Retina (tissue), 1 donor: ENCODE results near the gene BRD9.
"Not testable (repeated sequence)": the region's sequence is repeated elsewhere in the genome, so short reads cannot be mapped to it uniquely, and the experiment has no call there.

Experiments used
- DNase-seq: peaks from one replicate; pipeline ENCODE4 v3.0.0-alpha.2; 2016

The BRD9 gene

DNA sequence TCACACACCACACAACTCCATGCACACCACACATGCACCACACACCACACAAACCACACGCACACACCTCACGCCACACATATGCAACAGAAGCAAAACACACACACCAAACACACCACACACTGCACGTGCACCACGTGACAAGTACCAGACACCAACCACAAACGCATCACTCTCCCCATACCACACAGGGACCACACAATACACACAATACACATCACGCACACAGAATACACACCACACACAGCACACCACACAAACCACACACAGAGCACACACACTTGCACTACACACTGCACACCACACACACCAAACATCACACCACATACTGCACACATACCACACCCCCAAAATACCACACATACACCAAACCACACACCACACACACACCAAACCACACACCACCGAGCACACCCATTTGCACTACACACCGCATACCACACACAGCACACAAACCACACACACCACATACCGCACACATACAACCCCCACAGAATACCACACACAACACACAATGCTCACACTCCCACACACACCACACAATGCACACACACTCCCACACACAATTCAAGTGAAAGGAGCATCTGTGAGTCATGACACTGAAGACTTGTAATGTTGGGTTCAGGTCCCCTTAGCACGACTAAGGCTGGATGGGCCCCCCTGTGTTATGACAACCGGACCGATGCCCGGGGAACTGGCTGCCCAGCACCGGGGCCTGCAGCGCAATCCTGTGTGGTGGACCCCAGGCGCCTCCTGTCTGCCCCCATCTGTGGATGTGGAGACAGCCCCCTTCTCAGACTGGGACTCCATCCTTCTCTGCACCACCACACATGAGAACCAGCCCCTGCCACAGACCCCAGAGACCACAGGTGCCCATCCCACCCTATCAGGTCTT, 35.8 kb downstream of the BRD9 start:
- no peak for DNase-seq

DNA sequence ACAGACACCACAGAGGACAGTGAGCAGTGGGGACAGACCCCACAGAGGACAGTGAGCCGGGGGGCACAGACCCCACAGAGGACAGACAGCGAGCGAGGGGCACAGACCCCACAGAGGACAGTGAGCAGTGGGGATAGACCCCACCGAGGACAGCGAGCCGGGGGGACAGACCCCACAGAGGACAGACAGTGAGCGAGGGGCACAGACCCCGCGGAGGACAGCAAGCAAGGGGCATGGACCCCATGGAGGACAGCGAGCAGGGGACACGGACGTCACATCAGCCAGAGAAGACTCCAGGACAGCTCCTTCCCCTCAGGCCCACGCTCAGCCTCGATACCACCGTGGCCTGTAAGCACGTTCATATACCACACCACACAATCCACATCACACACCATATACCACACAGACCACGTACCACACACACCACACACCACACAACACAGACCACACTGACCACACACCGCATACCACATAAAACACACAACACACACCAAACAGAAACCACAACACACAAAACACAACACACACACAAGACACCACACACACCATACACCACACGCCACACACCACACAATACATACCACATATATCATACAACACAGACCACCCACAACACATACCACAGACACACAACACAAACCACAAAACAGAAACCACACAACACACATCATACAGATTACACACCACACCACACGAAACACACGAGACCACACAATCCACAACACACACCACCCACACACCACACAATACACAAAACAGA, 36.6 kb downstream of the BRD9 start:
- DNase-seq = no peak

DNA sequence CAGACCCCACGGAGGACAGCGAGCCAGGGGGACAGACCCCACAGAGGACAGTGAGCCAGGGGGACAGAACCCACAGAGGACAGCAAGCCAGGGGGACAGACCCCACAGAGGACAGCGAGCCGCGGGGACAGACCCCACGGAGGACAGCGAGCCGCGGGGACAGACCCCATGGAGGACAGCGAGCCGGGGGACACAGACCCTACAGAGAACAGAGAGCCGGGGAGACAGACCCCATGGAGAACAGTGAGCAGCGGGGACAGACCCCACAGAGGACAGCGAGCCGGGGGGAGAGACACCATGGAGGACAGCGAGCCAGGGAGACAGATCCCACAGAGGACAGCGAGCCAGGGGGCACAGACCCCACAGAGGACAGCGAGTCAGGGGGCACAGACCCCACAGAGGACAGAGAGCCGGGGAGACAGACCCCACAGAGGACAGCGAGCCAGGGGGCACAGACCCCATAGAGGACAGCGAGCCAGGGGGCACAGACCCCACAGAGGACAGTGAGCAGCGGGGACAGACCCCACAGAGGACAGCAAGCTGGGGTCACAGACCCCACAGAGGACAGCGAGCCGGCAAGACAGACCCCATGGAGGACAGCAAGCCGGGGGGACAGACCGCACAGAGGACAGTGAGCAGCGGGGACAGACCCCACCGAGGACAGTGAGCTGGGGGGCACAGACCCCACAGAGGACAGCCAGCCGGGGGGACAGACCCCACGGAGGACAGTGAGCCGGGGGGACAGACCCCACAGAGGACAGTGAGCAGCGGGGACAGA, 37.4 kb downstream of the BRD9 start:
- no peak for DNase-seq

DNA sequence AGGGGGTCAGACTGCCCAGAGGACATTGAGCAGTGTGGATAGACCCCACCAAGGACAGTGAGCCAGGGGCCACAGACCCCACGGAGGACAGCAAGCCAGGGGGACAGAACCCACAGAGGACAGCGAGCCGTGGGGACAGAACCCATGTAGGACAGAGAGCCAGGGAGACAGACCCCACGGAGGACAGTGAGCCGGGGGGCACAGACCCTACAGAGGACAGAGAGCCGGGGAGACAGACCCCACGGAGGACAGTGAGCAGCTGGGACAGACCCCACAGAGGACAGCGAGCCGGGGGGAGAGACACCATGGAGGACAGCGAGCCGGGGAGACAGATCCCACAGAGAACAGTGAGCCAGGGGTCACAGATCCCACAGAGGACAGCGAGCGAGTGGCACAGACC, 38.4 kb downstream of the BRD9 start:
- no peak for DNase-seq

DNA sequence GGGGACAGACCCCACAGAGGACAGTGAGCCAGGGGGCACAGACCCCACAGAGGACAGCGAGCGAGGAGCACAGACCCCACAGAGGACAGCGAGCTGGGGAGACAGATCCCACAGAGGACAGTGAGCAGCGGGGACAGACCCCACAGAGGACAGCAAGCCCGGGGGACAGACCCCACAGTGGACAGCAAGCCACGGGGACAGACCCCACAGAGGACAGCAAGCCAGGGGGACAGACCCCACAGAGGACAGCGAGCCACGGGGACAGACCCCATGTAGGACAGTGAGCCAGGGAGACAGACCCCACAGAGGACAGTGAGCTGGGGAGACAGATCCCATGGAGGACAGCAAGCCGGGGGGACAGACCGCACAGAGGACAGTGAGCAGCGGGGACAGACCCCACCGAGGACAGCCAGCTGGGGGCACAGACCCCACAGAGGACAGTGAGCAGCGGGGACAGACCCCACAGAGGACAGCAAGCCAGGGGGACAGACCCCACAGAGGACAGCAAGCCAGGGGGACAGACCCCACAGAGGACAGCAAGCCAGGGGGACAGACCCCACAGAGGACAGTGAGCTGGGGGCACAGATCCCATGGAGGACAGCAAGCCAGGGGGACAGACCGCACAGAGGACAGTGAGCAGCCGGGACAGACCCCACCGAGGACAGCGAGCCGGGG, 39.0 kb downstream of the BRD9 start:
- not testable (repeated sequence) for DNase-seq

DNA sequence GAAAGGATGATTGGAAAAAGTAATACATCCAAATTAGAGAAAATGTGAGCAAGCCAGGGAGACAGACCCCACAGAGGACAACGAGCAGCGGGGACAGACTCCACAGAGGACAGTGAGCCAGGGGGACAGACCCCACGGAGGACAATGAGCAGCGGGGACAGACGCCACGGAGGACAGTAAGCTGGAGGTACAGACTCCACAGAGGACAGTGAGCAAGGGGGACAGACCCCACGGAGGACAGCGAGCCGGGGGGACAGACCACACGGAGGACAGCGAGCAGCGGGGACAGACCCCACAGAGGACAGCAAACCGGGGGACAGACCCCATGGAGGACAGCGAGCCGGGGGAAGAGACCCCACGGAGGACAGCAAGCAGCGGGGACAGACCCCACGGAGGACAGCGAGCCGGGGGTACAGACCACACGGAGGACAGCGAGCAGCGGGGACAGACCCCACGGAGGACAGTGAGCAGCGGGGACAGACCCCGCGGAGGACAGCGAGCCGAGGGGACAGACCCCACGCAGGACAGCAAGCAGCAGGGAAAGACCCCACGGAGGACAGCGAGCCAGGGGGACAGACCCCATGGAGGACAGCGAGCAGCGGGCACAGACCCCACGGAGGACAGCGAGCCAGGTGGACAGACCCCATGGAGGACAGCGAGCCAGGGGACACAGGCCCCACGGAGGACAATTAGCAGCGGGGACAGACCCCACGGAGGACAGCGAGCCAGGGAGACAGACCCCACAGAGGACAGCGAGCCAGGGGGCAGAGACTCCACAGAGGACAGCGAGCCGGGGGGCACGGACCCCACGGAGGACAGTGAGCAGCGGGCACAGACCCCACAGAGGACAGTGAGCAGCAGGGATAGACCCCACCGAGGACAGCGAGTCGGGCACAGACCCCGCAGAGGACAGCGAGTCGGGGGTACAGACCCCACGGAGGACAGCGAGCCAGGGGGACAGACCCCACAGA, 39.9 kb downstream of the BRD9 start:
- DNase-seq = no peak

- DNase-seq = no peak
Observed at GRCh38 chr5:852018-852417, 40.6 kb downstream of the BRD9 start.

- DNase-seq = no peak
Observed at GRCh38 chr5:851553-851952, 41.0 kb downstream of the BRD9 start.

- DNase-seq = no peak
Observed at GRCh38 chr5:851076-851475, 41.5 kb downstream of the BRD9 start.

GRCh38 chr5:850511-851006, 42.0 kb downstream of the BRD9 start, which contains the start of gene ZDHHC11:
Gene ZDHHC11 (minus strand): TSS chr5:850986. CDS start chr5:850602, 384 bp downstream.
- DNase-seq = peak; percentile 58

- DNase-seq = peak; percentile 72
Observed at GRCh38 chr5:849651-850301, 42.8 kb downstream of the BRD9 start.

DNA sequence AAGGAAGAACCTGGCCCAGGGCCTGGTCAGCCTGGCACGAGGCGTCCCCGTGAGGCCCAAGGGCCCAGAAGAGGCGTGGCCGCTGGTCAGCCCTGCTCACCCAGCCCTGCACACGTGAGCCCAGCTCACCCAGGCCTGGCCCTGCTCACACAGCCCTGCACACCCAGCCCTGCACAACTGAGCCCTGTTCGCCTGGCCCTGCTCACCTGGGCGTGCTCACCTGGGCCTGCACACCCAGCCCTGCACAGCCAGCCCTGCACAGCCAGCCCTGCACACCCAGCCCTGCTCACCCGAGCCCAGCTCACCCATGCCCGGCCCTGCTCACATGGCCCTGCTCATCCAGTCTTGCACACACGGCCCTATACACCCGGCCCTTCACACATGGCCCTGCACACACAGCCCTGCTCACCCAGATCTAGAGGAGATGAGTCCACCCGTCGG, 43.9 kb downstream of the BRD9 start:
- DNase-seq = no peak

DNA sequence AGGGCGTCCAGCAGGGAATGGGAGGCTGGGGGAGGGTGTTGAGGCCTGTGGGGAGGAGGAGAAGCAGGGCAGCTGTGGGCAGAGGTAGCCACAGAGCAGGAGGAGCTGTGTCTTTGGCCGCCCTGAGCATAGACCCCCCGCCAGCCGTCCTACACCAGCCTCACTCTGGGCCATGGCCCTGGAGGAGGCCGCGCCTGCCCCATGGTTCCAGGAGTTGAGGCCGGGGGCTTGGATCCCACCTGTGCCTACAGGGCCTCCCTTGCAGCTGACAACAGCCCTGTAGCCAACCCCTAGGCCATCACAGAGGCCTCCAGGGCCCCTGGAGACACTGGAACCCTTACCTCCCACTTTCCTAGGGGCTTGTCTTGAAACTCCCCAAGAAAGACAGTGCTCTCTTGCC, 44.9 kb downstream of the BRD9 start:
- DNase-seq = not testable (repeated sequence)

- not testable (repeated sequence) for DNase-seq
Observed at GRCh38 chr5:847212-847611, 45.4 kb downstream of the BRD9 start.

DNA sequence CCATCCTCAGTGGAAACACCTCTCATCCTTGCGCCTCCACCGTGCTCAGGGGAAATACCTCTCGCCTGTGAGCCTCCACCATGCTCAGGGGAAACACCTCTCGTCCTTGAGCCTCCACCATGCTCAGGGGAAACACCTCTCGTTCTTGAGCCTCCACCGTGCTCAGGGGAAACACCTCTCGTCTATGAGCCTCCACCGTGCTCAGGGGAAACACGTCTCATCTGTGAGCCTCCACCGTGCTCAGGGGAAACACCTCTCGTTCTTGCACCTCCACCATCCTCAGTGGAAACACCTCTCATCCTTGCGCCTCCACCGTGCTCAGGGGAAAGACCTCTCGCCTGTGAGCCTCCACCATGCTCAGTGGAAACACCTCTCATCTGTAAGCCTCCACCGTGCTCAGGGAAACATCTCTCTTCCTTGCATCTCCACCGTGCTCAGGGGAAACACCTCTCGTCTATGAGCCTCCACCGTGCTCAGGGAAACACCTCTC, 46.0 kb downstream of the BRD9 start:
- not testable (repeated sequence) for DNase-seq

GRCh38 chr5:845676-846601, 46.7 kb downstream of the BRD9 start:
- DNase-seq = not testable (repeated sequence)

DNA sequence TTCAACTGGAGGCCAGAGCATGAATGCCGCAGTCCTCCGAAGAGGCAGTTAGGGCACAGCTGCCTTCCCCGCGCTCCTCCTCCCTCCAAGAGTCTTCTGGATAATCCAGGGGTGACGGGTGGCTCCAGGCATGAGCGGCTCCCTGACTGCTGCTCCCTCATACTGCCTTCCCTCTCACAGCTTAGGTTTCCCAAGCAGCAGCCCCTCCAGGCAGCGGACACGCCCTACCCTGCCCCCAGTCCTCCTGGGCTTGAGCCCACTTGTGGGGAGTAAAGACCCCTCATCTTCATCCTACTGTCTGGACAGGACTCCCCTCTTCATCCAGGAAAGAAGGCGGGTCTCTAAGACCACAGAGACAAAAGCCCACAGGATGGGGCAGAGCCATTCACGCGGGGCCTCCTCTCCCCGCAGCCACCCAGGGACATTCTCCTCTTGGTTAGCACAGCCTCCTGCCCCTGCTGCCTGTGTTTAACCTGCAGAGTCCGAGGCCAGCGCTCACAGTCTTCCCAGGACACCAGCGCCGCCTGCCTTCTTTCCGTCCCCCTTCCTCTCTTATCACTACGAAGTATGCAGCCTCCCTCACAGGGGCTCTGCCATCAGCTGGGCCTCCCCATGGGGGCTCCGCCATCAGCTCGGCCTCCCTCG, 47.4 kb downstream of the BRD9 start:
- DNase-seq = peak; percentile 43

DNA sequence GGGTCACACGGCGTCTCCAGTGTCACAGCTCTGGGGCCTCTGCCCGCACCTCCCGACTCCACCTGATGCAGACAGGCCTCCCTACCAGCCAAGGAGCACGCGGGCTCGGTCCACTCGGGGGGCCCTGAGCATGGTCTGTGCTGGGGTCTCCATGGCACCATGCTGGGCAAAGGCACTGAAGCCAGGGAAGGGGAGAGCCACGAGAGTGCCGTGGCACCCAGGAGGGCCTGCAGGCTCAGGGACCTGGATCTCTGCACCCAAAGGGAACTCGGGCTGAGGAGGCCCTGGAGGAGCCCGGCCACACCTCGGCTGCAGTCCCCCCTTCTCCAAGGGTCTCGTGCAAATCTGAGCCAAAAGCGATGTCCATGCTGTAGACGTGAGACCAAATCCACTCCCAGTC, 48.2 kb downstream of the BRD9 start:
- not testable (repeated sequence) for DNase-seq

- DNase-seq = peak; percentile 25
Observed at GRCh38 chr5:843926-844325, 48.7 kb downstream of the BRD9 start.
